Colon (tissue), 2 donors: Measurements from ENCODE around the gene GGN.
"Not testable (repeated sequence)": the region's sequence is repeated elsewhere in the genome, so short reads cannot be mapped to it uniquely, and the experiment has no call there.

Experiments used
- FAIRE-seq: peaks from 2 replicates; lab custom pipeline; 2012; peaks lifted over from hg19 to GRCh38; lab: Jason Lieb, UNC
- donor health status: control.
- donor health status: control.

The GGN gene

GRCh38 chr19:38386971-38387549 is 774 bp downstream of the GGN start:
- no peak for FAIRE-seq

GRCh38 chr19:38386300-38386970 is 1.4 kb downstream of the GGN start:
- FAIRE-seq: no peak

- FAIRE-seq: no peak
These were observed 2.0 kb downstream of the GGN start for GRCh38 chr19:38385804-38386257.

- FAIRE-seq: no peak
These were observed 2.6 kb downstream of the GGN start for GRCh38 chr19:38385057-38385803.

- FAIRE-seq: no peak
These were observed 3.4 kb downstream of the GGN start for GRCh38 chr19:38384209-38385027.

- no peak for FAIRE-seq
These were observed 4.1 kb downstream of the GGN start for GRCh38 chr19:38383743-38384142.

GRCh38 chr19:38383184-38383583 is 4.7 kb downstream of the GGN start:
- no peak for FAIRE-seq

- no peak for FAIRE-seq
These were observed 6.7 kb downstream of the GGN start for GRCh38 chr19:38381138-38381537.

GRCh38 chr19:38378866-38379265 is 9.0 kb downstream of the GGN start:
- no peak for FAIRE-seq

- FAIRE-seq: no peak
These were observed 10.8 kb downstream of the GGN start for GRCh38 chr19:38377052-38377451.

GRCh38 chr19:38376576-38376975 is 11.3 kb downstream of the GGN start:
- FAIRE-seq: no peak

GRCh38 chr19:38375748-38376147 is 12.1 kb downstream of the GGN start:
- no peak for FAIRE-seq

- no peak for FAIRE-seq
These were observed 12.7 kb downstream of the GGN start for GRCh38 chr19:38375098-38375493.

- FAIRE-seq: peak; percentile 94
These were observed 13.3 kb downstream of the GGN start, which contains the start of gene PSMD8 for GRCh38 chr19:38374332-38375097. Gene PSMD8, plus strand, starts transcription at chr19:38374571. Its CDS starts 31 bp downstream, at chr19:38374602.

- FAIRE-seq: no peak
These were observed 13.9 kb downstream of the GGN start for GRCh38 chr19:38373907-38374331.

GRCh38 chr19:38371081-38371480 is 16.8 kb downstream of the GGN start:
- FAIRE-seq: no peak

- no peak for FAIRE-seq
These were observed 17.5 kb downstream of the GGN start for GRCh38 chr19:38370299-38370698.

GRCh38 chr19:38369584-38369983 is 18.2 kb downstream of the GGN start:
- no peak for FAIRE-seq

GRCh38 chr19:38367041-38367440 is 20.8 kb downstream of the GGN start:
- FAIRE-seq: no peak

- not testable (repeated sequence) for FAIRE-seq
These were observed 24.7 kb downstream of the GGN start for GRCh38 chr19:38362946-38363688.
